ENCODE measurements around the gene SERINC3.
A peak's percentile ranks its signal among the peaks of the same experiment; 100 is the strongest.
"Not testable (repeated sequence)": the region's sequence is repeated elsewhere in the genome, so short reads cannot be mapped to it uniquely, and the experiment has no call there.

Gene SERINC3

GRCh38 chr20:44521484-44522481 lies at the start of gene SERINC3:
TSS of gene SERINC3 (minus strand) at chr20:44522070. CDS start at chr20:44521951, 119 bp downstream.
- Histone ChIP-seq H3K9ac (ENCODE audit: low read length in 5 of 5) (peak within 1 kb of the TSS; percentile 87 to 99 (median 95)), H3K27ac (ENCODE audit: low read depth, low read length) (peak within 1 kb of the TSS; percentile 97), H3K27me3 (ENCODE audit: control insufficient read depth in 5 of 5, insufficient read depth in 4 of 5, low read length in 5 of 5) (peaks cover 0 to 4% (median 0%) of the 10 kb centered on the region in 5 donors), H3K9me3 (ENCODE audit: control insufficient read depth in 5 of 5, low read length in 5 of 5) (no peaks in the 10 kb centered on the region), H3K36me3 (ENCODE audit: control insufficient read depth in 5 of 5, insufficient read depth in 5 of 5, low read length in 5 of 5) (no peaks in the 10 kb centered on the region), H3K4me1 (ENCODE audit: control insufficient read depth in 5 of 5, insufficient read depth in 5 of 5, low read length in 5 of 5) (peaks cover 8 to 44% (median 41%) of the 10 kb centered on the region in 5 donors), H3K4me3 (ENCODE audit: low read depth in 1 of 5, low read length in 5 of 5) (peak within 1 kb of the TSS; percentile 89 to 98 (median 97))

GRCh38 chr20:44571362-44571988 lies 49.6 kb upstream of the SERINC3 start:
- Histone ChIP-seq H3K36me3 (ENCODE audit: control insufficient read depth in 5 of 5, insufficient read depth in 5 of 5, low read length in 5 of 5) (no peaks in the 10 kb centered on the region), H3K9ac (ENCODE audit: low read length in 5 of 5) (no peak overlapping the region), H3K27me3 (ENCODE audit: control insufficient read depth in 5 of 5, insufficient read depth in 4 of 5, low read length in 5 of 5) (no peaks in the 10 kb centered on the region), H3K9me3 (ENCODE audit: control insufficient read depth in 5 of 5, low read length in 5 of 5) (no peaks in the 10 kb centered on the region), H3K4me1 (ENCODE audit: control insufficient read depth in 5 of 5, insufficient read depth in 5 of 5, low read length in 5 of 5) (peaks cover under 1 to 31% (median 23%) of the 10 kb centered on the region in 5 donors), H3K27ac (ENCODE audit: low read depth, low read length) (no peak overlapping the region), H3K4me3 (ENCODE audit: low read depth in 1 of 5, low read length in 5 of 5) (no peak overlapping the region)

- H3K27me3 ChIP-seq (ENCODE audit: control insufficient read depth in 5 of 5, insufficient read depth in 4 of 5, low read length in 5 of 5), result no peaks in the 10 kb centered on the region
- no peak overlapping the region for H3K9ac ChIP-seq (ENCODE audit: low read length in 5 of 5)
- no peaks in the 10 kb centered on the region for H3K9me3 ChIP-seq (ENCODE audit: control insufficient read depth in 5 of 5, low read length in 5 of 5)
- peaks cover 0 to 21% (median 15%) of the 10 kb centered on the region in 5 donors for H3K4me1 ChIP-seq (ENCODE audit: control insufficient read depth in 5 of 5, insufficient read depth in 5 of 5, low read length in 5 of 5)
- H3K4me3 ChIP-seq (ENCODE audit: low read depth in 1 of 5, low read length in 5 of 5), result no peak overlapping the region
- H3K36me3 ChIP-seq (ENCODE audit: control insufficient read depth in 5 of 5, insufficient read depth in 5 of 5, low read length in 5 of 5), result no peaks in the 10 kb centered on the region
- H3K27ac ChIP-seq (ENCODE audit: low read depth, low read length), result no peak overlapping the region
These were observed 48.5 kb upstream of the SERINC3 start for GRCh38 chr20:44570367-44570766.

GRCh38 chr20:44566811-44567210 lies 44.9 kb upstream of the SERINC3 start:
- H3K9me3 ChIP-seq (ENCODE audit: control insufficient read depth in 5 of 5, low read length in 5 of 5), result no peaks in the 10 kb centered on the region
- no peaks in the 10 kb centered on the region for H3K36me3 ChIP-seq (ENCODE audit: control insufficient read depth in 5 of 5, insufficient read depth in 5 of 5, low read length in 5 of 5)
- H3K4me3 ChIP-seq (ENCODE audit: low read depth in 1 of 5, low read length in 5 of 5), result no peak overlapping the region
- peaks cover 0 to 7% (median 3%) of the 10 kb centered on the region in 5 donors for H3K4me1 ChIP-seq (ENCODE audit: control insufficient read depth in 5 of 5, insufficient read depth in 5 of 5, low read length in 5 of 5)
- H3K27me3 ChIP-seq (ENCODE audit: control insufficient read depth in 5 of 5, insufficient read depth in 4 of 5, low read length in 5 of 5), result no peaks in the 10 kb centered on the region
- H3K27ac ChIP-seq (ENCODE audit: low read depth, low read length), result no peak overlapping the region
- no peak overlapping the region for H3K9ac ChIP-seq (ENCODE audit: low read length in 5 of 5)

GRCh38 chr20:44566018-44566417 lies 44.1 kb upstream of the SERINC3 start:
- H3K27me3 ChIP-seq (ENCODE audit: control insufficient read depth in 5 of 5, insufficient read depth in 4 of 5, low read length in 5 of 5), result no peaks in the 10 kb centered on the region
- no peak overlapping the region for H3K4me3 ChIP-seq (ENCODE audit: low read depth in 1 of 5, low read length in 5 of 5)

GRCh38 chr20:44561876-44562275 lies 40.0 kb upstream of the SERINC3 start:
- Histone ChIP-seq H3K4me1 (ENCODE audit: control insufficient read depth in 5 of 5, insufficient read depth in 5 of 5, low read length in 5 of 5) (peaks cover 0 to 7% (median 0%) of the 10 kb centered on the region in 5 donors), H3K4me3 (ENCODE audit: low read depth in 1 of 5, low read length in 5 of 5) (no peak overlapping the region), H3K27ac (ENCODE audit: low read depth, low read length) (no peak overlapping the region)

More at GRCh38 chr20:44566018-44566417, 44.1 kb upstream of the SERINC3 start:
- H3K27ac ChIP-seq (ENCODE audit: low read depth, low read length), result no peak overlapping the region
- no peaks in the 10 kb centered on the region for H3K36me3 ChIP-seq (ENCODE audit: control insufficient read depth in 5 of 5, insufficient read depth in 5 of 5, low read length in 5 of 5)
- H3K4me1 ChIP-seq (ENCODE audit: control insufficient read depth in 5 of 5, insufficient read depth in 5 of 5, low read length in 5 of 5), result peaks cover 0 to 7% (median 0%) of the 10 kb centered on the region in 5 donors
- no peak overlapping the region for H3K9ac ChIP-seq (ENCODE audit: low read length in 5 of 5)
- H3K9me3 ChIP-seq (ENCODE audit: control insufficient read depth in 5 of 5, low read length in 5 of 5), result no peaks in the 10 kb centered on the region

GRCh38 chr20:44560818-44561217 lies 38.9 kb upstream of the SERINC3 start:
- H3K9ac ChIP-seq (ENCODE audit: low read length in 5 of 5); H3K4me1 ChIP-seq (ENCODE audit: control insufficient read depth in 5 of 5, insufficient read depth in 5 of 5, low read length in 5 of 5); H3K9me3 ChIP-seq (ENCODE audit: control insufficient read depth in 5 of 5, low read length in 5 of 5); H3K4me3 ChIP-seq (ENCODE audit: low read depth in 1 of 5, low read length in 5 of 5); H3K36me3 ChIP-seq (ENCODE audit: control insufficient read depth in 5 of 5, insufficient read depth in 5 of 5, low read length in 5 of 5); H3K27ac ChIP-seq (ENCODE audit: low read depth, low read length); H3K27me3 ChIP-seq (ENCODE audit: control insufficient read depth in 5 of 5, insufficient read depth in 4 of 5, low read length in 5 of 5): not testable (repeated sequence)

More at GRCh38 chr20:44561876-44562275, 40.0 kb upstream of the SERINC3 start:
- H3K9me3 ChIP-seq (ENCODE audit: control insufficient read depth in 5 of 5, low read length in 5 of 5), result no peaks in the 10 kb centered on the region
- no peaks in the 10 kb centered on the region for H3K27me3 ChIP-seq (ENCODE audit: control insufficient read depth in 5 of 5, insufficient read depth in 4 of 5, low read length in 5 of 5)
- no peaks in the 10 kb centered on the region for H3K36me3 ChIP-seq (ENCODE audit: control insufficient read depth in 5 of 5, insufficient read depth in 5 of 5, low read length in 5 of 5)
- H3K9ac ChIP-seq (ENCODE audit: low read length in 5 of 5), result no peak overlapping the region

GRCh38 chr20:44560229-44560628 lies 38.4 kb upstream of the SERINC3 start:
- Histone ChIP-seq H3K9ac (ENCODE audit: low read length in 5 of 5) (no peak overlapping the region), H3K27ac (ENCODE audit: low read depth, low read length) (no peak overlapping the region), H3K4me3 (ENCODE audit: low read depth in 1 of 5, low read length in 5 of 5) (no peak overlapping the region), H3K9me3 (ENCODE audit: control insufficient read depth in 5 of 5, low read length in 5 of 5) (no peaks in the 10 kb centered on the region), H3K36me3 (ENCODE audit: control insufficient read depth in 5 of 5, insufficient read depth in 5 of 5, low read length in 5 of 5) (no peaks in the 10 kb centered on the region), H3K27me3 (ENCODE audit: control insufficient read depth in 5 of 5, insufficient read depth in 4 of 5, low read length in 5 of 5) (no peaks in the 10 kb centered on the region), H3K4me1 (ENCODE audit: control insufficient read depth in 5 of 5, insufficient read depth in 5 of 5, low read length in 5 of 5) (peaks cover 0 to 7% (median 0%) of the 10 kb centered on the region in 5 donors)

GRCh38 chr20:44559302-44559701 lies 37.4 kb upstream of the SERINC3 start:
- no peak overlapping the region for H3K27ac ChIP-seq (ENCODE audit: low read depth, low read length)
- no peaks in the 10 kb centered on the region for H3K27me3 ChIP-seq (ENCODE audit: control insufficient read depth in 5 of 5, insufficient read depth in 4 of 5, low read length in 5 of 5)
- no peaks in the 10 kb centered on the region for H3K36me3 ChIP-seq (ENCODE audit: control insufficient read depth in 5 of 5, insufficient read depth in 5 of 5, low read length in 5 of 5)
- no peaks in the 10 kb centered on the region for H3K9me3 ChIP-seq (ENCODE audit: control insufficient read depth in 5 of 5, low read length in 5 of 5)
- H3K4me1 ChIP-seq (ENCODE audit: control insufficient read depth in 5 of 5, insufficient read depth in 5 of 5, low read length in 5 of 5), result peaks cover 0 to 11% (median 5%) of the 10 kb centered on the region in 5 donors
- no peak overlapping the region for H3K4me3 ChIP-seq (ENCODE audit: low read depth in 1 of 5, low read length in 5 of 5)
- H3K9ac ChIP-seq (ENCODE audit: low read length in 5 of 5), result no peak overlapping the region
